Measurements from ENCODE around the gene ZSWIM6. TPM values are rescaled to one million over a fixed set of nuclear protein-coding genes. Genes with fewer than 3 reads are reported as not detected.

ZSWIM6 gene
- total RNA-seq, 2 experiments from 2014 or later, result 4.1 TPM

GRCh38 chr5:61298066-61298465 is 34.0 kb upstream of the ZSWIM6 start:
- DNase-seq (no peak), ATAC-seq (ENCODE audit: poor library complexity) (no peak)
- CTCF ChIA-PET, result no interaction called here
- H3K36me3 ChIP-seq (ENCODE audit: insufficient read depth, low read length), result no peaks in the 10 kb centered on the region
- H3K27me3 Mint-ChIP-seq, result no peaks in the 10 kb centered on the region
- no peaks in the 10 kb centered on the region for H3K27me3 ChIP-seq (ENCODE audit: control insufficient read depth in 1 of 2, insufficient read depth in 2 of 2, low read length in 2 of 2)
- no peaks in the 10 kb centered on the region for H3K9me3 Mint-ChIP-seq
- TF ChIP-seq, protein P1, sequence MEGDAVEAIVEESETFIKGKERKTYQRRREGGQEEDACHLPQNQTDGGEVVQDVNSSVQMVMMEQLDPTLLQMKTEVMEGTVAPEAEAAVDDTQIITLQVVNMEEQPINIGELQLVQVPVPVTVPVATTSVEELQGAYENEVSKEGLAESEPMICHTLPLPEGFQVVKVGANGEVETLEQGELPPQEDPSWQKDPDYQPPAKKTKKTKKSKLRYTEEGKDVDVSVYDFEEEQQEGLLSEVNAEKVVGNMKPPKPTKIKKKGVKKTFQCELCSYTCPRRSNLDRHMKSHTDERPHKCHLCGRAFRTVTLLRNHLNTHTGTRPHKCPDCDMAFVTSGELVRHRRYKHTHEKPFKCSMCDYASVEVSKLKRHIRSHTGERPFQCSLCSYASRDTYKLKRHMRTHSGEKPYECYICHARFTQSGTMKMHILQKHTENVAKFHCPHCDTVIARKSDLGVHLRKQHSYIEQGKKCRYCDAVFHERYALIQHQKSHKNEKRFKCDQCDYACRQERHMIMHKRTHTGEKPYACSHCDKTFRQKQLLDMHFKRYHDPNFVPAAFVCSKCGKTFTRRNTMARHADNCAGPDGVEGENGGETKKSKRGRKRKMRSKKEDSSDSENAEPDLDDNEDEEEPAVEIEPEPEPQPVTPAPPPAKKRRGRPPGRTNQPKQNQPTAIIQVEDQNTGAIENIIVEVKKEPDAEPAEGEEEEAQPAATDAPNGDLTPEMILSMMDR (IDR thresholded peaks at IDR 0.05), result no peak
- no peak overlapping the region for H3K4me3 Mint-ChIP-seq
- no peaks in the 10 kb centered on the region for H3K4me1 Mint-ChIP-seq (ENCODE audit: low read depth)
- POLR2A ChIA-PET, result no interaction called here
- H3K4me3 ChIP-seq (ENCODE audit: low read length), result no peak overlapping the region
- no peaks in the 10 kb centered on the region for H3K9me3 ChIP-seq (ENCODE audit: control insufficient read depth in 1 of 2, insufficient read depth in 1 of 2, low read length in 2 of 2)
- H3K4me1 ChIP-seq (ENCODE audit: insufficient read depth, low read length), result no peaks in the 10 kb centered on the region
- no peaks in the 10 kb centered on the region for H3K36me3 Mint-ChIP-seq (ENCODE audit: low read depth)
- intact Hi-C loops (cut with DNase I, micrococcal nuclease), result no loop called here
- no peak overlapping the region for H3K27ac ChIP-seq (ENCODE audit: low read depth in 1 of 2, low read length in 2 of 2)
- no peak overlapping the region for H3K27ac Mint-ChIP-seq

GRCh38 chr5:61298580-61298979 is 33.5 kb upstream of the ZSWIM6 start:
- no peaks in the 10 kb centered on the region for H3K9me3 Mint-ChIP-seq
- DNase-seq, result no peak
- no peaks in the 10 kb centered on the region for H3K27me3 Mint-ChIP-seq
- H3K27ac ChIP-seq (ENCODE audit: low read depth in 1 of 2, low read length in 2 of 2), result no peak overlapping the region
- H3K27ac Mint-ChIP-seq, result no peak overlapping the region
- POLR2A ChIA-PET, result no interaction called here
- H3K27me3 ChIP-seq (ENCODE audit: control insufficient read depth in 1 of 2, insufficient read depth in 2 of 2, low read length in 2 of 2), result no peaks in the 10 kb centered on the region
- TF ChIP-seq, protein P1 (IDR thresholded peaks at IDR 0.05), result no peak
- H3K36me3 ChIP-seq (ENCODE audit: insufficient read depth, low read length), result no peaks in the 10 kb centered on the region
- no peak for ATAC-seq (ENCODE audit: poor library complexity)
- H3K36me3 Mint-ChIP-seq (ENCODE audit: low read depth), result no peaks in the 10 kb centered on the region
- H3K4me3 Mint-ChIP-seq, result no peak overlapping the region
- H3K4me3 ChIP-seq (ENCODE audit: low read length), result no peak overlapping the region
- H3K4me1 Mint-ChIP-seq (ENCODE audit: low read depth), result no peaks in the 10 kb centered on the region
- CTCF ChIA-PET, result interaction anchor here (0.6 kb wide), 1 partner anchor 368 kb away, joined by 3 read pairs; no protein-coding TSS in a partner anchor
- H3K9me3 ChIP-seq (ENCODE audit: control insufficient read depth in 1 of 2, insufficient read depth in 1 of 2, low read length in 2 of 2), result no peaks in the 10 kb centered on the region
- intact Hi-C loops (cut with DNase I, micrococcal nuclease), result no loop called here
- no peaks in the 10 kb centered on the region for H3K4me1 ChIP-seq (ENCODE audit: insufficient read depth, low read length)

DNA sequence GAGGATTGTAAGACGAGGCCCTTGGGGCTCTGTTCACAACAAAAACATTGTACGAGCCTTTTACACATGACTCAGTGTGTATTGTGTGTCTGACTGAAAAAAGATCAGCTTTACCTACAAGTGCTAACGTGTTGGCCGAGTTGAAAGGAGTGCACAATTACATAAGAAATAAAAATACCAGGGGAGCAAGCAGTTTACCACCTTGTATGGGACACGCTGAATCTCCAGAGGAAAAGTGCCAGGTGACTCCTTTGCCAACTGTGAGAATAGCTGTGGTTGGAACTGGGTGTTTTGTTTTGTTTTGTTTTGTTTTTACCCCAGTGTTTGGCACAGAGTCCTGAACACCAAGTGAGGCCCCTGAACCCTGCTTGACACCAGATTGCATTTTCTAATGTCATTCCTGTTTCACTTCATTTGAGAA is 32.8 kb upstream of the ZSWIM6 start:
- Mint-ChIP-seq H3K9me3 (no peaks in the 10 kb centered on the region), H3K27me3 (no peaks in the 10 kb centered on the region), H3K36me3 (ENCODE audit: low read depth) (no peaks in the 10 kb centered on the region), H3K4me3 (no peak overlapping the region), H3K4me1 (ENCODE audit: low read depth) (no peaks in the 10 kb centered on the region), H3K27ac (no peak overlapping the region)
- Histone ChIP-seq H3K9me3 (ENCODE audit: control insufficient read depth in 1 of 2, insufficient read depth in 1 of 2, low read length in 2 of 2) (no peaks in the 10 kb centered on the region), H3K4me3 (ENCODE audit: low read length) (no peak overlapping the region), H3K4me1 (ENCODE audit: insufficient read depth, low read length) (no peaks in the 10 kb centered on the region), H3K27ac (ENCODE audit: low read depth in 1 of 2, low read length in 2 of 2) (no peak overlapping the region), H3K27me3 (ENCODE audit: control insufficient read depth in 1 of 2, insufficient read depth in 2 of 2, low read length in 2 of 2) (no peaks in the 10 kb centered on the region), H3K36me3 (ENCODE audit: insufficient read depth, low read length) (no peaks in the 10 kb centered on the region)
- POLR2A ChIA-PET, result no interaction called here
- TF ChIP-seq, protein P1 (IDR thresholded peaks at IDR 0.05), result no peak
- DNase-seq (no peak), ATAC-seq (ENCODE audit: poor library complexity) (no peak)
- intact Hi-C loops (cut with DNase I, micrococcal nuclease), result no loop called here
- CTCF ChIA-PET, result interaction anchor here (0.6 kb wide), 1 partner anchor 369 kb away, joined by 3 read pairs; no protein-coding TSS in a partner anchor
